ENCODE data around the gene AKT2.

AKT2 gene

GRCh38 chr19:40271706-40272105 is 13.4 kb downstream of the AKT2 start:
- DNase-seq: no peak

GRCh38 chr19:40270362-40271089 is 14.6 kb downstream of the AKT2 start:
- DNase-seq: no peak

GRCh38 chr19:40269216-40269940 is 15.8 kb downstream of the AKT2 start:
- DNase-seq: no peak

GRCh38 chr19:40267601-40267997 is 17.5 kb downstream of the AKT2 start:
- DNase-seq: no peak

GRCh38 chr19:40266912-40267600 is 18.1 kb downstream of the AKT2 start:
- no peak for DNase-seq

GRCh38 chr19:40266119-40266518 is 19.0 kb downstream of the AKT2 start:
- DNase-seq: no peak

- no peak for DNase-seq
These were observed 19.4 kb downstream of the AKT2 start for GRCh38 chr19:40265763-40266099.

GRCh38 chr19:40265055-40265762 is 19.9 kb downstream of the AKT2 start:
- DNase-seq: no peak

- DNase-seq: no peak
These were observed 20.7 kb downstream of the AKT2 start for GRCh38 chr19:40264314-40265054.

GRCh38 chr19:40263440-40264313 is 21.5 kb downstream of the AKT2 start:
- no peak for DNase-seq

- no peak for DNase-seq
These were observed 22.7 kb downstream of the AKT2 start for GRCh38 chr19:40262422-40262821.

- DNase-seq: peak; percentile 16 to 22
These were observed 23.5 kb downstream of the AKT2 start for GRCh38 chr19:40261631-40262030.

GRCh38 chr19:40257096-40257517 is 28.0 kb downstream of the AKT2 start:
- no peak for DNase-seq

GRCh38 chr19:40256512-40256911 is 28.6 kb downstream of the AKT2 start:
- no peak for DNase-seq

- no peak for DNase-seq
These were observed 29.5 kb downstream of the AKT2 start for GRCh38 chr19:40255619-40256166.

GRCh38 chr19:40254714-40255418 is 30.3 kb downstream of the AKT2 start:
- DNase-seq: no peak

- DNase-seq: no peak
These were observed 31.5 kb downstream of the AKT2 start for GRCh38 chr19:40253611-40254092.

GRCh38 chr19:40252395-40252794 is 32.8 kb downstream of the AKT2 start:
- no peak for DNase-seq

GRCh38 chr19:40251991-40252390 is 33.2 kb downstream of the AKT2 start:
- no peak for DNase-seq

- DNase-seq: no peak
These were observed 33.9 kb downstream of the AKT2 start for GRCh38 chr19:40251244-40251643.

Data from inflammatory macrophage treated with lipopolysaccharide for 1 hour (primary cell).